SH-SY5Y (cell line): Measurements from ENCODE around the gene ARHGAP15.

Experiments used
- GATA2 ChIP-seq: IDR thresholded peaks from 2 replicates; pipeline ENCODE4 v1.6.1; 2011; ENCODE audit warnings: mild to moderate bottlenecking, low read depth, low read length
- GATA3 ChIP-seq: IDR thresholded peaks from 2 replicates; pipeline ENCODE4 v1.6.1; 2011; ENCODE audit warnings: low read depth, mild to moderate bottlenecking, low read length, moderate library complexity

- TF ChIP-seq GATA2 = no peak
- TF ChIP-seq GATA3 = no peak
Observed at GRCh38 chr2:143356736-143357446, 227.7 kb downstream of the ARHGAP15 start.
